ENCODE data around the gene ITPK1.
"Not testable (repeated sequence)": the region's sequence is repeated elsewhere in the genome, so short reads cannot be mapped to it uniquely, and the experiment has no call there.

The ITPK1 gene

DNA sequence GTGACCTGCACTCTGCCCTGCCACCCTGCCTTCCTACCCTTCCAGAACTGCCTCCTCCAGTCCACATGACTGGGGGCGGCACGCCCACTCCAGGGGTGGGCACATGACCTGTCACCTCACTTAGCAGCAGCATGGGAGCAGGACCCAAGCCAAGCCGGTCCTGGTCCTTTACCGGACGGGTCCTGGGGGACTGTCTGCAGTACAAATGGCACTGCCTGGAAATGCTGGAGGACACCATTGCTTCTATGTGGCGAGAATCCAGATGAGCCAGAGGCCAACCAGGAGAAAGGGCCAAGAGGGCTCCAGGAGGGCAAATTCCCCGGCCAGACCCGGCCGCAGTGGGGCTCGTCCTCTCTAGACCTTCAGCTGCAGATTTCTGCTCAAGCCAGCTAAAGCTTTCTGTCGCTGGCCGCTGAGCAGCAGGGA is 33.1 kb downstream of the ITPK1 start:
- DNase-seq = no peak

DNA sequence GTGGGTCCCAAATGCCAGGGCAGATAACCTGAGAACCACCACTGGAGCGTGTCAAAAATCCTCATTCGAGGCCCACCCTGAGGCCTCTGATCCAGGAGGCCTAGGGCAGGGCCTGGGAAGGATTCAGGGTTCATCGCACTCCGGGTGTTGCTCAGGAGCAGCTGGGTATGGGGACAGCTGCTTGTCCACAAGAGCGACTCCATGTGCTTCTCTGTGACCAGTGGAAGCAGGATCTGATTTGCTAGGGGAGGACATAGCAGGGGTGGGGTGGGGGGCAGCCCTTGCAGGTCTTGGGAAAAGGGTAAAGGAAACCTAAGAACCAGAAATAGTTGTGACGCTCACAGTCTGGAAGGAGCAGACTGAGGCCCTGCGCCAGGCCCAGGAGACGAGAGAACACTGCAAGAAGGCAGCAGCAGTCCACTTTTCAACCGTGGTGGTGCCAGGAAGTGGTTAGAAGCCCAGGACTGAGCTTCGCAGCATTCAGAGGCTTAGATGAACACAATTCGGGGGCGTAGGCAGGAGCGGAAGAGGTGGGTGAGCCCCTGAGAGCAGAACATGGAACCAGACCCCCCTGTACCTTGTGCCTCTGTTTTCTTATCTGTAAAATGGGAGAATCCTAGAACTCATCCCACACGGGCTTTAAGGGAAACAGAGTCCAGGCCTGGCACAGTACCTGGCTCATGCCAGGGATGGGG is 33.7 kb downstream of the ITPK1 start:
- no peak for DNase-seq

DNA sequence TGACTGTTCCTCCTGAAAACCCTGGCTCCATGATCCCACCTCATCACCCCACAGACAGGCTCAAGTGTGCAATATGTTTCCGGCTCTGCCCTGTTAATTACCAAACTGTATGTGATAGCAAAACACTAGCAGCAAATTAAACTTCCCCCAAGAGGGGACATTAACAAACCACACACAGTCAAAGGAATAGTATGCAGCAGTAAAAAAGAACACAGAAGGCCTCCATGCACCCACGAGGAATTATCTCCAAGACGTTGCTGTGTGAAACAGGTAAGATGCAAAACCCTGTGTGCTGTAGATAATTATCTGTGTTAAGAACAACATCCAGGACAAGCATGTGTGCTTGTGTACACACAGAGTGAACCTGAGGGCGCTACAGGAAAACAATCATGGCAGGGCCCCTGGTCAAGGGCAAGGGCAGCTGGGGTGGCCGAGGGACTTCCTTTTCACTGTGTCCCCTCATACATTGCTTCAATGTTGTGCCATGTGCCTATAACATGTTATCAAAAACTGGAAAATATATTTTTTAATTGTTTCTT is 35.8 kb downstream of the ITPK1 start:
- DNase-seq = no peak

DNA sequence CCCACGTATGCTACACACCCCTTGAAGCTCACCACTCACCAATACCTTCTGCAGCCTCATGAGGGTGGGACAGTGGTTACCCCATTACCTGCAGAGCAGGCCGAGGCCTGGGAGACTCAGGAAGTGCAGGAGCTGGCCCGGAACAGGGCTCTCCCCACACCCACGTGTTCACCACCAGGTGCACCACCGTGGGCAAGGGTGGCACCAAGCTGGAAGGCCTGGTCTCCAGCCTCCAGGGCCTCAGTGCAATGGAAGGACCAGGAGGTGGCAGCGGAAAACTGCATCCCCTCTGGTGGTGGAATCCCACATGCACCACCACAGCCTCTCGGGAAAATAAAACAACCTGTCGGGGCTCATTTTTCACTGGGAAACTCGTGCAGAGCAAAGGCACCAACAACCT is 36.4 kb downstream of the ITPK1 start:
- no peak for DNase-seq

DNA sequence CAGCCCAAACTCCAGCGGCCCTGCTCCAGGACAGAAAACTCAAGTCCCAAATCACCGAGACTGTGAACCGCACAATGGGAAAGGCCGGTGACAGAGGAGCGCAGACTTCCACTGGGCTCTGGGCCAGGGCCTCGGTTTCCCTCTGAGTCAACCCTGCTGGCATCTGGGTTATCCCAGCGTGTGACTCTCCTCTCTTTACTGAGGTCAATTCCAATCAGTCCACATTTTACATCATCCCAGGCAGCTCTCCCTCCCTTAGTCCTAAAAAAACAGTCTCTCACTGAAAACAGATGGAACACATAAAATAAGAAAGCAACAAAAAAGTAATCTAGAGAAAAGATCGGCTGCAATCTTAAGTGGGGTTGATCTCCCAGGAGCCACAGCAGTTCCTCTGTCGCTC is 36.9 kb downstream of the ITPK1 start:
- DNase-seq = no peak

DNA sequence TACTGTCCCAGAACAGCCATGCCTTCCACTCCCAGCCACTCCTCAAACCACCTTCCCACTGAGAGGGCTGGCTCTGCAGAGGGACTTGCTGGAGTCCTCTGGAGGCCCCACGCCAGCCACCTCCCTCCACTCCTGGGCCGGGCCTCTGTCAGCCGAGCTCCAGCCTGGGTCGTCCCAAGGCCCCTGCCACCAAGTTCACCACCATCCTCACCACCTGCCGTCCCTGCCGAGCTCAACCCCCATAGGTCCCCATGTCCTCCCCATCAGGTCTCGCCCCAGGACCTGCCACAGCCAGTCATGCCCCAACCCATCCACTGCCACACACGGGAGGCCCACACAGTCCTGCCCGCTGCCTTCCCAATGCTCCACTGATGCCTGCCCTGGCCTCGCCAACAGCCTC is 39.0 kb downstream of the ITPK1 start:
- DNase-seq = peak; percentile 6

DNA sequence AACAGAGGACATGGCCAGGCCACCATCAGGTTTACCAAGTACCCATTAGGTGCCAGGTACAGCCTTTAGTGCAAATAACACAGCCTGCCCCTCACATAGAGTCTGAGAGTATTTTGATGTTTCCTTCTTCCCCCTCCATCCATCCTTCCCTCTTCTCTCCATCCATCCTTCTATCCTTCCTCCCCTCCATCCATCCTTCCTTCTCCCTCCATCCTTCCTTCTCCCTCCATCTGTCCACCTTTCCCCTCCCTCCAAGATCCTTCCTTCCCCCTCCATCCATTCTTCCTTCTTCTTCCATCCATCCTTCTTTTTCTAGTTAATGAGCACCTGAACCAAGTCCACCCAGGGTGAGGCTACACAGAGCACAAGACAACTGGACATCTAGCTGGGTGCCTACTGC is 39.8 kb downstream of the ITPK1 start:
- DNase-seq = no peak

DNA sequence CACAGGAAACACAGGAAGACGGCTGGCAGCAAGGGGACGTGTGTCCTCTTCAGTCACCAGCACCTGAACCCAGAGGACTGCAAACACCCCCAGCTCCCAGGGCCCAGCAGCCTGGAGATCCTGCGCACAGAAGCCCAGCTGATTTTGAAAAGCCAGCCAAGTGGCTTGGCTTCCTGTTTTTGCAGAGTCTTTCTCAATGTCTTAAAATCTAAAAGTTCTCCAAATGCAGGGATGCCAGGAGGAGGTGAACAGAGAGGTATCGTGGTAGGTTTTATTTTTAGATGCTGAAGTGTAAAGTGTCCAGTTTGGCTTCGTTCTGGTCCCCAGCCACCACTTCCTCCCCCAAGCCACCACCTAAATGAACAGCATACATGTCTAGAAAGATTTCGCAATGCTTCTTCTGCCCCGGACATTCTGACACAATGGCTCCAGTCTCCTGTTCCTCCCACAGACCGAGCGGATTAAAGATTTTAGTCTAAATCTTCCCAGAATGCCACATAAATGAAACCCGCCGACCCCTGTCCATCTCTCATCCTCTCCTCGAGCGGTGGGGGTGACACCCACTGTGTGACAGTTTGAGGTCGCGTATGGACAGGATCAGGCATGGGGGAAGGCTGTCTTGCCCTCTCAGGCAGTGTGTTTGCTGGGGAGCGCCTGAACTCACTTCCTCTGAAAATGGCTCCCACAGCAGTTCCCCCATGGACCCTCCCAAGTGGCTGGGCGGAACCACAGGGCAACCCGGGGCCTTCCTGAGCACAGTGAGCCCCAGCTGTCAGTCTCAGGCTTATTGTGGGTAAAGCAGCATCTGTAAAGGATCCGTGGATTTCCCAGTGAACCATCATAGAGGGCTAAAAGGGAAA is 41.6 kb downstream of the ITPK1 start:
- no peak for DNase-seq

DNA sequence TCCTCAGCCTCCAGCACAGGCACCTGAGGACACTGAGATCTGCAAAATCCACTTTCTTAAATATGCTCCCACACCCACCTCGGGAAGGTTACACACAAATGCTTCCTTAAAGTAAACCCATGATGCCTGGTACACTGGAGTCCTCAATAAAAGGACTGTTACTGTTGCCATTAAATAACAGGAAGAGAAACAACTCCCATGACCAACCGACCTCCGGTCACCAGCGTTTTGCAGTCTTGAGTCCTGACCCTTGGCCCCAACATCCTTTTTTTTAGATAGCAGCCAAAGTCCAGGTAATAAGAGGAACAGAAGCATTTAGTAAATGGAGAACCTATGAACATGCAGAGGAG is 42.4 kb downstream of the ITPK1 start:
- DNase-seq = no peak

DNA sequence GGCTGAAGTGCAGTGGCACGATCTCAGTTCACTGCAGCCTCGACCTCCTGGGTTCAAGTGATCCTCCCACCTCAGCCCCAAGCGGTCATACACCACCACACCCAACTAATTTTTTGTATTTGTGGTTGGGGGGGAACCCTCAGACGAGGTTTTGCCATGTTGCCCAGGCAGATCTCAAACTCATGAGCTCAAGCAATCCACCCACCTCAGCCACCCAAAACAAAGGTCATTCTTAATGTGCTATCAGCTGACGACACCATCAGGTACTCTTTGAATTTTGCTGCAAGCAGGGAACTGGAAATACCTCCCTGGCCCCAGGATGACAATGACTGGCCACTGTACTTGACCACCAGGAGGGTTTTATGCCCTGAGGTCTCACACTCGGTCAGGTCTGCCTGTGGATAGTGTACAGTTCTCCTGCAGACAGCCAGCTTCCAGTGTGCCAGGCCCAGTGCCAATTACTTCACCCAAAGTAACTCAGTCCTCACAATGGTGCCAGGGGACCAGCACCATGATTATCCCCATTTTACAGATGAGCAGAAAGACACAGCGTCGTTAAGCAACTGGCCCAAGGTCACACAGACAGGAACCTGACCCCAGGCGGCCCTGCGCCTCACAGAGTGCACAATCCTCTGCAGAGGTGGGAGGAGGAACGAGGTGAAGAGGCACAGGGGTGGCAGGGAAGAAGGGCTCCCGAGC is 42.9 kb downstream of the ITPK1 start:
- DNase-seq = no peak

DNA sequence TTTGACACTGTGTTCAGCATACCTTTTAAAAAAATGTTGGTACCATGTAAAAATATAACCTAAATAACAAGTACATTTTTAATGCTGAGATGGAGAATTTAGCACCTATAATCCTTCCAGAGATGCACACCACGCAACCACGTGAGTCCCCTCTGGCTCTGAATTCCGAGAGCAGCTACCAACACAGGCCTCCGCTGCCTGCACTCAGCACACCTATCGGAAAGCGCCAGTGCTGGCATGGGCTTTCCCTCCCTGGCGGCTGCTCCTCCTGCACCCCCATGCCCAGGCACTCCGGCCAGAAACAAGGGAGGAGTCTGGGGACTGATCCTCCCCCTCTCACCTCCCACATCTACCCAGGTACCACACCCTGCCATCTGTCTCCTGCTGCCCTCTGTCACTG is 47.0 kb downstream of the ITPK1 start:
- no peak for DNase-seq

DNA sequence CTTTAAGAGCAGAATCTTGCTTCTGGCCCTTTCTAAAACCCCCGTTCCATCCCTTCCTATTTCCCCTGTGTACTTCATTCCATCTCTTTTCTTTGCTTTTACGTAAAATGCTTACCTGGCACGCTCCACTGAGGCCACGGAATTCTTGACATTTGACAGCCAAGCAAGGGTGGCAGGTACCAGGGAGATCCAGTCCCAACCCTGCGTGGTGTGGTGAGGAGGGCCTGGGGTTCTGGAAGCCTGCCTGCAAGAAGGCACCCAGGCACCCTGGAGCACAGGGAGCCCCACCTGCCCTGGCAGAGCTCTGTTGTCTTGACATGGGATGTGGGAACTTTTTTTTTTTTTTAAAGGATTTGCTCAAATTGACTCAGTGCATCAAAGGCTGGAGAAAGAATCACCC is 48.6 kb downstream of the ITPK1 start:
- no peak for DNase-seq

DNA sequence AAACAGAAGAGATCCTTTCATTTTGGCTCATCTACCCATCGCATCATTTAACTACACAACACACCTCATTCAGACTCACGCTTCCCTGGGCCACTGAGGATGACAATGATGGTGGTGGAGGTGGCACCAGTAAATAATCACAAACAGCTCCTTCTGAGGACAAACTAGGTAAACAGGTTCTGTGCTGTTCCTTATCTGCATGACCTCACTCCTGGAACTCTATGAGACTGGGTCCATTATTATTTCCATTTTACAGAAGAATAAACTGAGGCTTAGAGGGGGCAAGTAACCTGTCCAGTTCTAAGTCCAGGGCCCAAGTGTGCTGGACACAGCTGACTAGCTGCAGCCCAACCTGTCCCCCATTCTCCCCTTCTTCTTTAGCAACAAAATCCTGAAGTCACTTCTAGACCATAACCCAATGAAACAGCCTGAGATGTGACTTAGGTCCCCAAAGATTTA is 50.4 kb downstream of the ITPK1 start:
- no peak for DNase-seq

DNA sequence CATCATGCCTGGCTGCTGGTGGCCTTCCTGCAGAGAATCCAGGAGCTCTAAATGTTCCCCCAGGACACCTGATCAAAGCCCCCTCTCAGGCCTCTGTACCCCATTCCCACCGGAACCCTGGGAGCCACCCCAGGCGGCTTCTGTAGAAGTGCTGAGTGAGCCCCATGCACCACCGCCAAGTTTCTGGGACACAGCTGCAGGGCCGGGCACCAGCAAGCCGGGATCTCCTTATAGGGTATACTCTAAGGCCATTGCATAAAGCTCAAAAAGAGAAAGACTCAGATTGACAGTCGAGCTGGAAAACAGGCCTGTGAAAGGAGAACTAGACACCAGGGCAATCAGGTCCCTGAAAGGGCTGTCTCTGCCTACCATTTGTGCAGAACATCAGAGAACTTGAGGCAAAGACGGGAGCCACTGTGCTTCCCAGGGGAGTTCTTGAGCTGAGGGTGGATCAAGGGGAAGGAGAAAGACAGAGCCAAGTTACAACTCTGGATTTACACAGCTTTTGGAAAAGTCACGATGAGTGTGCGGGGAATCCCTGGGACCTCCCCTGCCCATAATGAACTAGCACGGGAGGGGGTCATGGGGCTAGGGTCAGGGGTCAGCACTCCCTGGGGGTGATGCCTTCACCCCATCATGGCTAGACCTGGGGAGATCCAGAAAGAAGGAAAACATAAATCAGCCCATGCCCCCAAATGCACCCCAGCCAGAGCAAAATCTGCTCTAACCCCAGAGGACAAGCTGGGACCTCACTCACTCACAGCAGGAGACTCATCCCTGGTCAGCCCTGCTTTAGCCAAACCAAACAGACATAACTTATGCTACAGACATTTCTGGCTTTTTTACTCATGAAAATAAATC is 51.1 kb downstream of the ITPK1 start:
- no peak for DNase-seq

DNA sequence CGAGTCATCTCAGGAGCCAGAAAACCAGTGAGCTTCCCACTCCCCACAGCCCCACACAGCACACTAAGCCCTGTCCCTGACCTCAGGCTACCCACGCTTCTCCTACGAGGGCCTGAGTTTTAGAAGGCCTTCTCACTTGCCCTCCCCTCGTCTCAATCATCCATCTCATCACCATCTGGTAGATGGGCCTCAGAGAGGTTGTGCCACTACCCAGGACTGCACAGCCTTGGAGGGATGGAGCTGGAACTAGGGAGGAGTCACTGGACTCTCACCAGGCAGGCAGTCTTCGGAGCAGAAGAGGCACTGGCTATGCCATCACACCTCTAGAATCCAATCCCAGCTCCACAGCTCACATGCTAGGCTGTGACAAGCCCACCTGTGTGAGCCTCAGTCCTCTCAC is 52.3 kb downstream of the ITPK1 start:
- DNase-seq = no peak

DNA sequence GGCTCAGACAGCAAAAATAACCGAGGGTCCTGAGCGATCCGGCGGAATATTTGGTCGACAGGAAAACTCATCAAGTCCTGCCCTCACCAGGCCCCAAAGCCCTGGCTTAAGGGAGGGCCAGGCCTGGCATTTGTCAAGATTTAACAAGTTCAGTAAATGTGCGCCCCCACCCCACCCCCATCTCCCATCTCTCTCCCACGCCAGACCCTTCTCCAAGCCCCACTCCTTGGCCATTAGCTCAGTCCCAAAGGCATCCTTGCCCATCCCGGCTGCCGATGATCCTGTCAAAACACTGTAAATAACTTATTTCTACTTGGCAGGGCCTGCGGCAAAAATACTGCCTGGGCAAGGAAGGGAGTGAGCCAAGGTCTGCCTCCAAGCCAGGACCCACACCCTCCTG is 52.8 kb downstream of the ITPK1 start:
- DNase-seq = no peak

DNA sequence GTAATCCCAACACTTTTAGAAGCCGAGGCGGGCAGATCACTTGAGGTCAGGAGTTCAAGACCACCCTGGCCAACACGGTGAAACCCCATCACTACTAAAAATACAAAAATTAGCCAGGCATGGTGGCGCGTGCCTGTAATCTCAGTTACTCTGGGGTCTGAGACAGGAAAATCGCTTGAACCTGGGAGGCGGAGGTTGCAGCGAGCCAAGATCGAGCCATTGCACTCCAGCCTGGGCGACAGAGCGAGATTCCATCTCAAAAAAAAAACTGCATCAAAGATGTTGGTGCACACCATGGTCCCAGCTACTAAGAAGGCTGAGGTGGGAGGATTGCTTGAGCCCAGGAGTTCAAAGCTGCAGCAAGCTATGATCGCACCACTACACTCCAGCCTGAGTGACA is 53.7 kb downstream of the ITPK1 start:
- DNase-seq = not testable (repeated sequence)

DNA sequence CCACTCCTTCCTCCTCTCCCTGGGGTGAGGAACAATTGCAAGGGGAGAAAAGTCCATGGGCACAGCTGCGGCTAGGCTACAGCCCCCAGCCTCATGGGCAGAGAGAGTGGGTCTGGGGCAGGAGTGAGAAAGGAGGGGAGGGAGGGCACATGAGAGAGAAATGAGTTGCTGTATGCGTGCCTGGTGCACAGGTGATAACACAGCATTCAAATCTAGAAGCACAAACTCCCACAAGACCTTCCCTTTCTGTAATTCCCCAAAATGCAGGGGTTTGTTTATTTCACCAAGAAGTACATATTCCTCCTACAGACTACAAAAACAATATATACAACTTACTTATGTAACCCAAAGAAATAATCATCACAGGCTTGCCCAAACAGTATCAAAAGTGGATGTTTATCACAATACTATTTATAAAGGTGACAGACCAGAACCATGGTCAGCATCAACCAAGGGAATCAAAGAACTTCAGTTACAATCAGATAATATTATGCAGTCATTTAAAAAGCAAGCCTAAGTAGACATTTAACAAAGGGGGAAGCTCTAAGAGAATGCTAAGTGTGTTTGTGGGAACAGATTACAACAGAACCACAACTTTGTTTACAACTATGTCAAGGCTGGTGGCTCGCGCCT is 54.2 kb downstream of the ITPK1 start:
- DNase-seq = no peak

DNA sequence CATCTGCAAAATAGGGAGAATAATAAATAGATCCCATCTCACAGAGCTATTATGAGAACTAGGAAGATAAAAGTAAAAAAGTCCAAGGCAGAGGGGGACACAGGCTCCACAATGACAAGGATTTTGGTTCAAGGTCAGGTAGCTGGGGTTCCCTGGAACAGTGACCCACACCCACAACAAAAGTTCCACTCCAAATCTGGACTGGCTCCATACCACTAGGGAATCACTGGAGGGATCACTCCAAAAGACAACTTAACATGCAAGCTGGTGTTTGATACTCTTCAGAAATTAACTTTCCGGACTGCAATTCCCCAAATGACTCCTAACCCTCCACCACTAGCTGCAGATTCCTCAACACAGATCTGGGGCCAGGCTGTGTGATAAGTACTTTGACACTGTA is 54.9 kb downstream of the ITPK1 start:
- no peak for DNase-seq

DNA sequence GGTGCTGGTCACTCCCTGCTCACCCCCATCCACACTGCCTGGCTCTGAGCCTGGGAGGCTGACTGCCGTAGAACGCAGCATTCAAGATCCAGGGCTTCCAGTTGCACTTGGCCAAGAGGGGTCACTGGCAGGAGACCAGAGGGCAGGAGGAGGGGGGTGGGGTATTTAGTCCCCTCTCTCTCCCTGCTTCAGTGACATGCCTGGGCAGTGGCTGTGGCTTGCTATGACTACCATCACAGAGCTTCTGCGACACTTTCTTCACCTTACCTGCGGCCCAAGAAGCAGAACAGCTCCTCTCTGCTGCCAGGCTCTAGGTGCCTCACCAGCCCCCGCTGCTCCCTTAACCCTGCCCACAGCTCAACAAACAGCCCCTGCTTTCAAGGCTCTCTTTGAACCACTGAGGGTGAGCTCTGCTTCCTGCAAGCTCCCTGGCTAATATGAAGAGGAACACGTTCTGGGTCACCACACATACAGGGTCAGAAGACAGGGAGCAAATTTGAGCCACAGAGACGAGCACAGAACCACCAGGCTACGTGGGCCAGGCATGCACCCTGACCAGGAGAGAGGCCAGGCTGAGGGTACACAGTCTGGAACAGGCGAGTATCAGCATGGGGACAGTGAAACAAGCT is 55.7 kb downstream of the ITPK1 start:
- no peak for DNase-seq

DNA sequence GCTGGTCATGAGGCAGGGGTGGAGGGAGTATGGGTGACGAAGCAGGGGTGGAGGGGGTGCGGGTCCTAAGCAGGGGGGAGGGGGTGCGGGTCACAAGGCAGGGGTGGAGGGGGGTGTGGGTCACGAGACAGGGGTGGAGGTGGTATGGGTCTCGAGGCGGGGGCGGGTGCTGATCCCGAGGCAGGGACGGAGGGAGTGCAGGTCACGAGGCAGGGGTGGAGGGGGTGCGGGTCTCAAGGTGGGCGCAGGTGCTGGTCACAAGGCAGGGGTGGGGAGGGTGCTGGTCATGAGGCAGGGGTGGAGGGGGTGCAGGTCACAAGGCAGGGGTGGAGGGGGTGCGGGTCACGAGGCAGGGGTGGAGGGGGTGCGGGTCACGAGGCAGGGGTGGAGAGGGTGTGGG is 56.5 kb downstream of the ITPK1 start:
- no peak for DNase-seq

Measured in retina (tissue), 1 donor.